Measurements from ENCODE around the gene GRIN2A.

The GRIN2A gene

DNA sequence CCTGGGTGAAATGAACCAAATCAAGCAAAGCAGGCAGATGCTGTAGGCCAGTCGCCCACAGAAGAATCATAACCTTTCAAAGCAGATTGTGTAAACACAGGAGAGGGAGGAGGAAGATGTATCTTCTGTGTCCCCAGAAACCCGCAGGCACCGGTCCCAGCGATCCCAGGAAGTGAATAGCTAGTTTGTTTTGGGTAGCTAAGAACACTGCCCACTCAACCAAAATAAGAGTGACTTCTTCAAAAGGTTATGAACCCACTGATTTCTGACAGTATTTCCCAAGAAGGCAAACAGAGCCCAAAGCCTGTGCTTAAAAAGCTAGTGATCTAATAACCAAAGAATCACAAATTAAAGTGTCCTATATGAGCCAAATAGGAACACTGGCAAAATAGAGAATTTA, 67.8 kb downstream of the GRIN2A start:
- no peaks in the 10 kb centered on the region for H3K9me3 Mint-ChIP-seq
- TF ChIP-seq, protein P1, sequence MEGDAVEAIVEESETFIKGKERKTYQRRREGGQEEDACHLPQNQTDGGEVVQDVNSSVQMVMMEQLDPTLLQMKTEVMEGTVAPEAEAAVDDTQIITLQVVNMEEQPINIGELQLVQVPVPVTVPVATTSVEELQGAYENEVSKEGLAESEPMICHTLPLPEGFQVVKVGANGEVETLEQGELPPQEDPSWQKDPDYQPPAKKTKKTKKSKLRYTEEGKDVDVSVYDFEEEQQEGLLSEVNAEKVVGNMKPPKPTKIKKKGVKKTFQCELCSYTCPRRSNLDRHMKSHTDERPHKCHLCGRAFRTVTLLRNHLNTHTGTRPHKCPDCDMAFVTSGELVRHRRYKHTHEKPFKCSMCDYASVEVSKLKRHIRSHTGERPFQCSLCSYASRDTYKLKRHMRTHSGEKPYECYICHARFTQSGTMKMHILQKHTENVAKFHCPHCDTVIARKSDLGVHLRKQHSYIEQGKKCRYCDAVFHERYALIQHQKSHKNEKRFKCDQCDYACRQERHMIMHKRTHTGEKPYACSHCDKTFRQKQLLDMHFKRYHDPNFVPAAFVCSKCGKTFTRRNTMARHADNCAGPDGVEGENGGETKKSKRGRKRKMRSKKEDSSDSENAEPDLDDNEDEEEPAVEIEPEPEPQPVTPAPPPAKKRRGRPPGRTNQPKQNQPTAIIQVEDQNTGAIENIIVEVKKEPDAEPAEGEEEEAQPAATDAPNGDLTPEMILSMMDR (IDR thresholded peaks at IDR 0.05; ENCODE audit: unreplicated experiment in 3 of 3) = no peak

DNA sequence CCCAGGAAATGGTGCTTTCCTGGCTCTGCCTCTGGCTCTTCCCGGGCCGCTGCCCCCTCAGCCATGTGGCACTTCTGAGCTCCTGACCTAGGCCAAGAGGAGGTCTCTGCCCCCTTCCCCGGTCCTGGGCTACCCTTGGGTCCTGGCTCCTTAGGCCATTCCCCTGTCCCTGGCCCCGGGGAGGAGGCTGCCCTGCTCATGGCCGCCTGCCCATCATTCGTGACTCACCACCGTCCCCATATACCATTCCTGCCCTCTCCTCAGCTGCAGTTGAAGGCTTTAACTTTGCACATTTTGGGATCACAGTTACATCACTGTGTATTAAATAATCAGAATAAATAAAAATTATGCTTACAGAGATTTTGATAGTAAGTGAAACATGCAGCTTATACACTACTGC, 69.0 kb downstream of the GRIN2A start:
- Mint-ChIP-seq H3K9me3 (no peaks in the 10 kb centered on the region), H3K4me3 (no peak overlapping the region), H3K27ac (no peak overlapping the region), H3K4me1 (peaks cover 8% of the 10 kb centered on the region), H3K27me3 (ENCODE audit: low read depth) (peaks cover 3% of the 10 kb centered on the region), H3K36me3 (ENCODE audit: low read depth) (no peaks in the 10 kb centered on the region)
- TF ChIP-seq, protein P1 (IDR thresholded peaks at IDR 0.05; ENCODE audit: unreplicated experiment in 3 of 3) = no peak

More for the DNA sequence above, 67.8 kb downstream of the GRIN2A start:
- H3K27me3 Mint-ChIP-seq (ENCODE audit: low read depth) = peaks cover 10% of the 10 kb centered on the region
- H3K36me3 Mint-ChIP-seq (ENCODE audit: low read depth) = no peaks in the 10 kb centered on the region
- peaks cover 8% of the 10 kb centered on the region for H3K4me1 Mint-ChIP-seq
- no peak overlapping the region for H3K27ac Mint-ChIP-seq
- H3K4me3 Mint-ChIP-seq = no peak overlapping the region

DNA sequence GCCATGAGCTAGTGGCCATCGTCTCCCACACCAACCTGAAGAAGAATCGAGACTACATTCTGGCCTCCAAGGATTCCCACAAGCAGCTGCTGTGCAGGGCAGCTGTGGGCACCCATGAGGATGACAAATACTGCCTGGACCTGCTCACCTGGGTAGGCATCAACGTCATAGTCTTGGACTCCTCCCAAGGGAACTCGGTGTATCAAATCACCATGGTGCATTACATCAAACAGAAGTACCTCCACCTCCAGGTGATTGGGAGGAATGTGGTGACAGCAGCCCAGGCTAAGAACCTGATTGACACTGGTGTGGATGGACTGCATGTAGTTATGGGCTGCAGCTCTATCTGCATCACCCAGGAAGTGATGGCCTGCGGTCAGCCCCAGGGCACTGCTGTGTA, 70.2 kb downstream of the GRIN2A start:
- Mint-ChIP-seq H3K36me3 (ENCODE audit: low read depth) (no peaks in the 10 kb centered on the region), H3K27ac (no peak overlapping the region), H3K4me3 (no peak overlapping the region), H3K9me3 (no peaks in the 10 kb centered on the region), H3K4me1 (peaks cover 8% of the 10 kb centered on the region), H3K27me3 (ENCODE audit: low read depth) (peaks cover 3% of the 10 kb centered on the region)
- TF ChIP-seq, protein P1 (IDR thresholded peaks at IDR 0.05; ENCODE audit: unreplicated experiment in 3 of 3) = no peak

DNA sequence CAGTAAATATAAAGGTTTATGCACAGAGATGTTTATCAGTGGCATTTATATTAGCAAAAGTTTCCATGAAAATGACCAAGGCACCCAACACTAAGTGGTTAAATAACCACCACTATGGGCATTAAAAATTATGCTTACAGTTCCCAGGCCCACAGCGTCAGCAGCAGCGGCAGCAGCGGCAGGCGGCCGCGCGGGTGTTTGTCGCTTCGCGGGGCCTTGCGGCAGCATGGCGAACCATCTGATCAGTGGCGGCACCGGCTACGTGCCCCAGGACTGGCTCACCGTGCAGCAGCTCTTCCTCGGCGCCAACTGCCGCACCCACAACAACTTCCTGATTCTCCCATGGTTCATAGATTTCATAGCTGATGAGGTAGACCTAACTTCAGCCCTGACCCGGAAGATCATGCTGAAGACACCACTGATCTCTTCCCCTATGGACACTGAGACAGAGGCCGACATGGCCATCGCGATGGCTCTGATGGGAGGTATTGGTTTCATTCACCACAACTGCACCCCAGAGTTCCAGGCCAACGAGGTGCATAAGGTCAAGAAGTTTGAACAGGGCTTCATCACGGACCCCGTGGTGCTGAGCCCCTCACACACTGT, 71.0 kb downstream of the GRIN2A start:
- Mint-ChIP-seq H3K4me3 (no peak overlapping the region), H3K27me3 (ENCODE audit: low read depth) (peaks cover 3% of the 10 kb centered on the region), H3K36me3 (ENCODE audit: low read depth) (no peaks in the 10 kb centered on the region), H3K27ac (no peak overlapping the region), H3K4me1 (peaks cover 8% of the 10 kb centered on the region), H3K9me3 (no peaks in the 10 kb centered on the region)
- TF ChIP-seq, protein P1 (IDR thresholded peaks at IDR 0.05; ENCODE audit: unreplicated experiment in 3 of 3) = no peak

DNA sequence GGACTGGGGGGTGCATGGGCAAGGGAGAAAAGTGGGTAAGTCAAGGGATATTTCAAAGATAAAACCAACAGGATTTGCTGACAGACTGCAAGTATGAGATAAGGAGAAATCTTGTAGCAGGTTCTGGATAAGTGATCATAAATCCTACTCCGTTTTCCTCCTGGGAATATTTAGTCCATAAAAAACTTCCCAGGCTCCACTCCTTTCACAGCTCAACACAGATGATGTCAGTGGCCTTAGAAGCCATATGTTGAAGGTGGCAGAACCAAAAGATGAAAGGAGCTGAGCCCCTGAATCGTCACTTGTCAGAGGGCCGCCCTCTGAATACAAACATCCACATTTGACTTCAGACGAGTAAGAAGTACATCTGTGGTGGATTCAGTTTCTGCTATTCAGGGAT, 71.7 kb downstream of the GRIN2A start:
- Mint-ChIP-seq H3K4me3 (no peak overlapping the region), H3K36me3 (ENCODE audit: low read depth) (no peaks in the 10 kb centered on the region), H3K27ac (no peak overlapping the region), H3K27me3 (ENCODE audit: low read depth) (peaks cover 3% of the 10 kb centered on the region), H3K4me1 (peaks cover 8% of the 10 kb centered on the region), H3K9me3 (no peaks in the 10 kb centered on the region)
- TF ChIP-seq, protein P1 (IDR thresholded peaks at IDR 0.05; ENCODE audit: unreplicated experiment in 3 of 3) = no peak

DNA sequence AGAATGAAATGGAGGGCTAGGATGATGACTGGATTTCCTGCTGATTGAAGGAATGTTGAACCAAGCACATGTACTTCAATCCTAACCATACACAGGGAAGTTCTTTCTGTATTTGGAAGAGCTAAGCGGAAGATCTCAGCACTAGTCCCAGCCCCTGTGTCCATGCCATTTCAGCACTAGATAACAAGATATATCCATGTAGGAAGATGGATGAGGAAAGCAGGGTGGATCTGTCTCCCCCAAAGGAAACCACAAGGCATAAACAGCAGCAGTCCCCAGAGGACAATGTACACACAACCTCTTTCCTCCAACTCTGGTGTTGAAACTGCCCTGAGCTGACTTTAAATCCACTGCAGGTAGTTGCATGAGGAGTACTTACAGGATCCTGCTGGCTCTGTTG, 75.1 kb downstream of the GRIN2A start:
- no peaks in the 10 kb centered on the region for H3K4me1 Mint-ChIP-seq
- no peaks in the 10 kb centered on the region for H3K36me3 Mint-ChIP-seq (ENCODE audit: low read depth)
- H3K9me3 Mint-ChIP-seq = peaks cover 2% of the 10 kb centered on the region
- TF ChIP-seq, protein P1 (IDR thresholded peaks at IDR 0.05; ENCODE audit: unreplicated experiment in 3 of 3) = no peak
- H3K27me3 Mint-ChIP-seq (ENCODE audit: low read depth) = peaks cover 3% of the 10 kb centered on the region
- no peak overlapping the region for H3K27ac Mint-ChIP-seq
- no peak overlapping the region for H3K4me3 Mint-ChIP-seq

Data from nephron (organoid).